Dendritic cell treated with granulocyte-macrophage colony-stimulating factor and Interleukin-4, amounts not matched to agents 40 ng/mL and 50 ng/mL, for 4 days (primary cell): ENCODE results near the gene OLFML1.

Experiments
- H3K27ac Mint-ChIP-seq: one replicate; pipeline ENCODE4 v1.8.0; 2022; ENCODE audit warnings: mild to moderate bottlenecking, mixed read lengths
- H3K27me3 Mint-ChIP-seq: one replicate; pipeline ENCODE4 v1.8.0; 2022; ENCODE audit warnings: mild to moderate bottlenecking, mixed read lengths
- H3K36me3 Mint-ChIP-seq: one replicate; pipeline ENCODE4 v1.8.0; 2022; ENCODE audit warnings: low read depth, mixed read lengths
- H3K4me1 Mint-ChIP-seq: one replicate; pipeline ENCODE4 v1.8.0; 2022; ENCODE audit warnings: low read depth, mixed read lengths
- H3K4me3 Mint-ChIP-seq: one replicate; pipeline ENCODE4 v1.8.0; 2022; ENCODE audit warnings: mild to moderate bottlenecking, moderate library complexity, mixed read lengths
- H3K9me3 Mint-ChIP-seq: one replicate; pipeline ENCODE4 v1.8.0; 2022; ENCODE audit warnings: mixed read lengths
- intact Hi-C: fragments of 100-400 bp; cut with micrococcal nuclease; formaldehyde crosslinking; loops from one replicate; pipeline ENCODE4 v1.15.0; 2022

Gene OLFML1

GRCh38 chr11:7451952-7452494 lies 33.3 kb upstream of the OLFML1 start:
- Mint-ChIP-seq H3K36me3 (no peaks in the 10 kb centered on the region), H3K4me1 (peaks cover 11% of the 10 kb centered on the region), H3K27me3 (no peaks in the 10 kb centered on the region), H3K27ac (no peak overlapping the region), H3K4me3 (no peak overlapping the region), H3K9me3 (no peaks in the 10 kb centered on the region)
- intact Hi-C loops: no loop called here

- peaks cover 2% of the 10 kb centered on the region for H3K4me1 Mint-ChIP-seq
- H3K36me3 Mint-ChIP-seq: no peaks in the 10 kb centered on the region
- no peaks in the 10 kb centered on the region for H3K27me3 Mint-ChIP-seq
- H3K27ac Mint-ChIP-seq: no peak overlapping the region
- intact Hi-C loops: no loop called here
- no peak overlapping the region for H3K4me3 Mint-ChIP-seq
- H3K9me3 Mint-ChIP-seq: no peaks in the 10 kb centered on the region
Observed at GRCh38 chr11:7454854-7455253, 30.5 kb upstream of the OLFML1 start.

DNA sequence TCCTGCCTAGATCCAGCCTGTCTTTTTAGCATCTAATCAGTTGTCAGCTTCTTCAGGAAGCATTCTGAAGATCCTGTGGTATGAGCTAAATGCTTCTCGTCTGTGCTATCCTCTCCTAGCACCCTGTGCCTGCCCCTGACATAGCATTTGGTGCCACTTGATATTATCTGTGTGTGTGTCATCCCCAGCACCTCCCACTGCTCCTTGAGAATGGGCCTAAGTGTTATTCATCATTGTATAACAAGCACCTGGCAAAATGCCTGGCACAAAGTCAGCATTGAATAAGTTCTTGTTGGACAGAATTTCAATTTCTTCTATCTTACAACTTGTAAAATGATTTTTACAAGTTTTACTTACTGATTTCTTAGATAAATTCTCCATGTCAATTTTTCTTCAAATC lies 28.1 kb upstream of the OLFML1 start:
- Mint-ChIP-seq H3K4me1 (no peaks in the 10 kb centered on the region), H3K27me3 (no peaks in the 10 kb centered on the region), H3K27ac (no peak overlapping the region), H3K9me3 (no peaks in the 10 kb centered on the region), H3K4me3 (no peak overlapping the region), H3K36me3 (no peaks in the 10 kb centered on the region)
- intact Hi-C loops: no loop called here

DNA sequence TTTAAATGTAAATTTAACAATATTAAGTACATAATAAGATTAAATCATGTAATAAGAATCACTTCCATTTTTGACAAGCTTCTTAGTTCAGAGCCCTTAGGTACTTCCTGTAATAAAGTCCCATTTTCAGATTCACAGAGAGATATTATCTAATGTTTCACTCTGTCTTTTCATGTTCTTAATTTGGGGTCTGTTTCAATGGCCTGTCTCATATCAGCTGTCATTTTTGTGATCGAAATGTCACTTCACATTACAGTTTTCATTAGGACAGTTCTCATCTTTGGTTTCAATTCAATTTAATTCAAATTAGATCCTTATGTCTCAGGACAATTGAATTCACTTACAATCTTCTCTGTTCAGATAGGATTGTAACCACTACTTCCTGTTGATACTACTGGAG lies 22.6 kb upstream of the OLFML1 start:
- no peak overlapping the region for H3K27ac Mint-ChIP-seq
- H3K27me3 Mint-ChIP-seq: peaks cover 1% of the 10 kb centered on the region
- no peak overlapping the region for H3K4me3 Mint-ChIP-seq
- no peaks in the 10 kb centered on the region for H3K4me1 Mint-ChIP-seq
- no peaks in the 10 kb centered on the region for H3K36me3 Mint-ChIP-seq
- intact Hi-C loops: no loop called here
- H3K9me3 Mint-ChIP-seq: no peaks in the 10 kb centered on the region

DNA sequence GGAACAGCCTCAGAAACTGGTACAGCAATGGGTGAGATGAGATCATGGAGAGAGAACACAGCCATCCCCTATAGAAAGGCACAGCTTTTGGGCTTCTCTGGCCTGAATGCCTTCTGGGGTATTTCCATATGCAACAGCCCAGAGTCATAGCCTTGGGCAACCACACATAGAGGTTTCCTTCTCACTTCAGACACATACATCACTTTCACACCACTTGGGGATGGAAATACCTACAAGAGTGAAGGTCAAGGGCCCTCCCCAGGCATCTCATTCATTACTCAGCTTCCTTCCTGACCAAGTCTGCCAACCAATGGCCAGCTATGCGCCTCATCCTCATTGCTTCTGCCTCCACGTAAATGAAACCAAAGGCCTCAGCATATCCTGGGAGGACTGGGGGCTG lies 17.7 kb upstream of the OLFML1 start:
- Mint-ChIP-seq H3K4me1 (no peaks in the 10 kb centered on the region), H3K36me3 (no peaks in the 10 kb centered on the region), H3K27me3 (peaks cover 1% of the 10 kb centered on the region), H3K4me3 (no peak overlapping the region), H3K9me3 (no peaks in the 10 kb centered on the region), H3K27ac (no peak overlapping the region)
- intact Hi-C loops: no loop called here

DNA sequence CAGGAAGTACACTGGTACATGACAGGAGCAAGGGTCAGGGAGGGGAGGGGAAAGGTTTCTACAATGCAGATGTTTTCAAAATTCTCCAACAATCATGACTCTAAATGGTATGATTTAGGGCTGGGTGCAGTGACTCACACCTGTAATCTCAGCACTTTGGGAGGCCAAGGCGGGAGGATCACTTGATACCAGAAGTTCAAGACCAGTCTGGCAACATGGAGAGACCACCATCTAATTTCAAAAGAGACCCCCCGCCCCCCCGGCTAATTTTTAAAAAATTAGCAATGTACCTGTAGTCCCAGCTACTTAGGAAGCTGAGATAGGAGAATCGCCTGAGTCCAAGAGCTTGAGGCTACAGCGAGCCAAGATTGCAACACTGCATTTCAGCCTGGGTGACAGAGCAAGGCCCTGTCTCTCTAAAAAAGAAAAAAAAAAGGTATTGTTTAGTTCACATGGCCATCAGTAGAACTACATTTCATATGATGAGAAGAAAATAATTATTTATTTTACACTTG lies 15.9 kb upstream of the OLFML1 start:
- no peak overlapping the region for H3K27ac Mint-ChIP-seq
- no peaks in the 10 kb centered on the region for H3K36me3 Mint-ChIP-seq

DNA sequence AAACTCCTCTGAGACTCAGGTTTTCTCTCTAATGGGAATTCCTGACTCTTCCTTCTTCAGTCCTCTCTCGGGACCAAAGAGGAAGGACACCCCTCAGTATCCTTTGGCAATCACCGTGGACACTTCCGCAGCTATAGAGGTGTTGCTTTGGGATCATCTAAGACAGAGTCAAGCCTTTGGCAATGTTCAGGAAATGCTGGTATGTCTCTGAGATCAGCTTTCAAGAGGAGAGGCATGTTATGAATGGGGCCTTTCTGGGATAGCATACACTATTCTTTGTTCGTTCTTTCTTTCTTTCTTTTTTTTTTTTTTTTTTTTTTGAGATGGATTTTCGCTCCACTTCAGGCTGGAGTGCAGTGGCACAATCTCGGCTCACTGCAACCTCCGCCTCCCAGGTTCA lies 14.2 kb upstream of the OLFML1 start:
- Mint-ChIP-seq H3K4me3 (no peak overlapping the region), H3K27ac (no peak overlapping the region), H3K36me3 (no peaks in the 10 kb centered on the region), H3K9me3 (no peaks in the 10 kb centered on the region), H3K27me3 (no peaks in the 10 kb centered on the region), H3K4me1 (no peaks in the 10 kb centered on the region)
- intact Hi-C loops: no loop called here

More for the DNA sequence above, 15.9 kb upstream of the OLFML1 start:
- no peaks in the 10 kb centered on the region for H3K4me1 Mint-ChIP-seq
- intact Hi-C loops: no loop called here
- H3K4me3 Mint-ChIP-seq: no peak overlapping the region
- no peaks in the 10 kb centered on the region for H3K9me3 Mint-ChIP-seq
- no peaks in the 10 kb centered on the region for H3K27me3 Mint-ChIP-seq

GRCh38 chr11:7473717-7474116 lies 11.6 kb upstream of the OLFML1 start:
- Mint-ChIP-seq H3K4me1 (peaks cover 14% of the 10 kb centered on the region), H3K27ac (no peak overlapping the region), H3K36me3 (no peaks in the 10 kb centered on the region), H3K27me3 (peaks cover 2% of the 10 kb centered on the region), H3K9me3 (no peaks in the 10 kb centered on the region), H3K4me3 (no peak overlapping the region)
- intact Hi-C loops: no loop called here

DNA sequence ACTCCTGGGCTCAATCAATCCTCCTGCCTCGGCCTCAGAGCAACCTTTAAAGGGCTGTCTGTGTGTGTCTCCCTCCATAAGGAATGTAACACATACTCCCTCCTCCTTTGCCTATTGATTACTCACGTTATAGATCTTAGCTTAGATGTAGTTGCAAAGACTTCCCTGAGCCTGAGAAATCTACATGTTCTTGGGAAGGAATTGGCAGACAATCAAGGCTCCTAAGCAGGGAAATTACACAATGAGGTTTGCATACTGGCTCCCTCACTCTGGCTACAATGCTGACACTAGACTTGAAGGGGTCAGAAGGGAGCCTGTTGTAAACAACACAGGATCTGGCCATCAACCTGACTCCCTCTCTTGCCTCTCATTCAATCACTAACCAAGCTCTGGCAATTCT lies 5.2 kb upstream of the OLFML1 start:
- Mint-ChIP-seq H3K36me3 (no peaks in the 10 kb centered on the region), H3K27ac (no peak overlapping the region), H3K27me3 (peaks cover 2% of the 10 kb centered on the region), H3K4me3 (no peak overlapping the region), H3K4me1 (peaks cover 14% of the 10 kb centered on the region), H3K9me3 (no peaks in the 10 kb centered on the region)
- intact Hi-C loops: no loop called here

DNA sequence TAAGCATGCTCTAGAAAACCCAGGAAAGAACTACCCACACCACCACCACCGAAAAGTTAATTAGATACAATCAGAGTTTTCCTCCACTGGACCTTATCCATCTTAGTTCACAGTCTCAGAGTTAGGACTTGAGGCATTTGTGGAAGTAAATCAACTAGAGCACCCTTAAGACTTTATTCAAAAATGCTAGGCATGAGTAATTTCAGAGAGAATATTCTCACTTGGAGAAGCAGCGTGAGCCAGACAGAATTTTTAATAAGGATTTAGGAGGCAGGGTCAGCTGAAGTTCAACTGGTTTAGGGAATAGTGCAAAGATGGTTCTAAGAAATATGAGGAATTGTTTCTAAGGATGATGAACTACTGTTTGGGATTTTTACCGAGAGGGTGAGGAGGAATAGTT lies 1.2 kb upstream of the OLFML1 start:
- Mint-ChIP-seq H3K9me3 (no peaks in the 10 kb centered on the region), H3K4me1 (peaks cover 2% of the 10 kb centered on the region), H3K27ac (no peak overlapping the region), H3K4me3 (no peak overlapping the region), H3K36me3 (no peaks in the 10 kb centered on the region), H3K27me3 (no peaks in the 10 kb centered on the region)
- intact Hi-C loops: no loop called here

GRCh38 chr11:7484645-7485044 lies 661 bp upstream of the OLFML1 start:
- H3K4me1 Mint-ChIP-seq: peaks cover 7% of the 10 kb centered on the region
- H3K4me3 Mint-ChIP-seq: no peak overlapping the region
- H3K36me3 Mint-ChIP-seq: no peaks in the 10 kb centered on the region
- H3K27me3 Mint-ChIP-seq: no peaks in the 10 kb centered on the region
- H3K9me3 Mint-ChIP-seq: no peaks in the 10 kb centered on the region
- intact Hi-C loops: no loop called here
- no peak overlapping the region for H3K27ac Mint-ChIP-seq

DNA sequence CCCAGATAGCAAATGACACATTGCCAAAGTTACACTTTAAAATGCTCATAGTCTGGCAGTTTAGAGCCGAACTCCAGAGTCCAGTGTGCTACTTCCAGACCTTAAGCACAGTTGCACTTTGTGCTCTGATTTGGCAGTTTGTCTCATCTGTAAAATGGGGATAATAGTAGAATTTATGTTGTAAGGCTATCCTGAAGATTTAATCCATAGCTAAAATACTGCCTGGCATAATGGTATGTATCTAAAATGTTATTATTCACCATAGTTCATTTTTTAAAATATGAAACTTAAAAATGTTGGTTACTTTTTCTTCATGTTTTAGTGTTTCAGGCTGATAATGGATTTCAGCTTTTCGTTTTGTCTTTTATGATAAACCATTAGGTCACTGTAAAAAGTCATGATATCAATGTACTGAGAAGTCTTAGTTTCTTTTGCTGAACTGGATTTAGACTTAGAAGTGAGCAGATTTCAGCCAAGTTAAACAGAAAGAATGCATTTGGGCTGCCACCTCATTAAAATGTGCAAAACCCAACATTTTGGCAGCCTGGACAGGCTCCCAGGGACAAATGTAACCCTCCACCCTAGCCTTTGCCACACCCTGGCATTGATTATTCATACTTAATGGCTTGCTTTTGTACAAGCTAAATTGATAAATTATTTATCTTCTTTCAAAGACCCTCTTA lies 933 bp downstream of the OLFML1 start:
- no peak overlapping the region for H3K27ac Mint-ChIP-seq
- H3K36me3 Mint-ChIP-seq: no peaks in the 10 kb centered on the region

DNA sequence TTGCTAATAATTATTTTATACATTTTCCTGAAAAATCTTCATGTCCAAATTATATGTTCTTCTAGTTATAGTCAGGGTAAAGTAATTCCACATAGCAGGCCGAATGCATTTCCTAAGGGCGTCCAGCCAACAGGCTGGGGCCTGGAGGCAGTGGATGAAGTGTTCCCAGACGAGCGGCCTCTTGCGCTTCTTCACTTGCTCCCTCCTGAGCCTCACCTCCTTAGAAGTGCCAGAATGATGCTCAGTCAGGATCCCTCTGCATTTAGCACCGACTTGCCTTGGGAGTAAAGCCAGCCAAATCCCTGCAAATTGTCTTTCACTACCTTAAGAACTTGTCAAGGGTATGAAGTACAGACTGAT lies 1.5 kb downstream of the OLFML1 start:
- Mint-ChIP-seq H3K36me3 (no peaks in the 10 kb centered on the region), H3K4me1 (peaks cover 17% of the 10 kb centered on the region), H3K4me3 (no peak overlapping the region), H3K27ac (no peak overlapping the region), H3K9me3 (no peaks in the 10 kb centered on the region), H3K27me3 (no peaks in the 10 kb centered on the region)
- intact Hi-C loops: no loop called here

More for the DNA sequence above, 933 bp downstream of the OLFML1 start:
- Mint-ChIP-seq H3K9me3 (no peaks in the 10 kb centered on the region), H3K4me1 (peaks cover 17% of the 10 kb centered on the region), H3K4me3 (no peak overlapping the region), H3K27me3 (no peaks in the 10 kb centered on the region)
- intact Hi-C loops: no loop called here

- no peak overlapping the region for H3K27ac Mint-ChIP-seq
- no peaks in the 10 kb centered on the region for H3K36me3 Mint-ChIP-seq
- no peaks in the 10 kb centered on the region for H3K27me3 Mint-ChIP-seq
- peaks cover 17% of the 10 kb centered on the region for H3K4me1 Mint-ChIP-seq
- intact Hi-C loops: no loop called here
- no peaks in the 10 kb centered on the region for H3K9me3 Mint-ChIP-seq
- no peak overlapping the region for H3K4me3 Mint-ChIP-seq
Observed at GRCh38 chr11:7487360-7487759, 2.1 kb downstream of the OLFML1 start.

DNA sequence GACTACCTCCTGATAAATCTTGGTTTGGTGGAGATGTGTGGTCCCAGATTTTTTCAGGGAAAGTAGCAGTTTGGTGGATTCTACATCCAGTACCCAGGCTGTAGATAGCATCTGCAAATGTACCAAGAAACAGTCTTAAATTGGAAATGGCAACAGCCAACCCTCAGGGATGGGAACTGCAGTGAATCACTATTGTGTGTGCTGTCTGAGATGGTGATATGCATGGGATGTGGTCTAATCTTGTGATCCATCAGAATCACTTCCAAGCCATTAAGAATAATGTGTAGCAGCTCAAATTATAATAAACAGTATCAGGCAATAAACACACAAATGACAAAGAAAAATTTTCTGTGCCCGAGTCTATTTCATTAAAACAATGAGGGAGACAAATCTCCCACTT lies 3.4 kb downstream of the OLFML1 start:
- Mint-ChIP-seq H3K9me3 (no peaks in the 10 kb centered on the region), H3K36me3 (no peaks in the 10 kb centered on the region), H3K4me3 (no peak overlapping the region), H3K4me1 (peaks cover 17% of the 10 kb centered on the region), H3K27ac (no peak overlapping the region), H3K27me3 (no peaks in the 10 kb centered on the region)
- intact Hi-C loops: no loop called here
